Measurements from ENCODE around the gene SRGN. TPM values are rescaled to one million over a fixed set of nuclear protein-coding genes. Genes with fewer than 3 reads are reported as not detected.
A peak's percentile ranks its signal among the peaks of the same experiment; 100 is the strongest.
"Not testable (repeated sequence)": the region's sequence is repeated elsewhere in the genome, so short reads cannot be mapped to it uniquely, and the experiment has no call there.

Gene SRGN
- polyA plus RNA-seq, 3 donors = 14.4 to 26.8 (median 20.1) TPM

DNA sequence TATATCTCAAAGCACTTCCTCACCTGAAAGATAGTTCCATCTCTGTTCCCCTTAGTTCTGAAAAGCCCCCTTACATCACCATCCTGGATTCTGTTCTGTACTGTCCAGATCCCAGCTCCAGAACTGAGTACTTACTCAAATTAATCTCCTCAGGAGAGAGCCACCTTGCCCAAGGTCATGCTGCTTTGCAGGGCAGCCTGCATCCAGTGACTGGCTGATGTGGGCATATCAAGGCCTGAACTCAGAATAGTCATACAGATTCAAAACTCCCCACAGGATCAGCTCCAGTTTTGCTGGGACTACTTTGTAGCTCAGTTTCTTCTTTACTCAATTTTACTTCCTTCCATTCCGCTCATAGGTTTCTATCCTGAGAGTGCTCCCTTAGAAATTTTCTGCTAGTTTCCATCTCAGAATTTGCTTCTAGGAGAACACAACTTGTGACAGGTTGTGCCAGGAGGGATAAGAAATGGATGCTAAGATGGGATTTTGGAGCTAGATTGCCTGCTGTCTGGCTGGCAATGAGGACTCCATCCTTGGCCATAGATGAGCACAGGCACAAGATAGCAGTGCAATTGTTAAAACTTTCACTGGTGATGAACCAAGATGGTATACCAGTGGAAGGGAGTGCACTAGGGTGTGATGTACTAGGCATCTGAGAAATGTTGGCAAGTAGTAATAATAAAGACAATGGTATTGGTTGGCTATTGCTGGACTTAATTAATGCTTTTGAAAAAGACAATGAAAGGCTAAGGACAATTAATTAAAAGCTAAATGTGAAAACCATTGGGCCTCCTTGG, 17.3 kb downstream of the SRGN start:
- DNase-seq (ENCODE audit: extremely low read depth in 1 of 11, low read depth in 9 of 11, low spot score in 4 of 11) = no peak

DNA sequence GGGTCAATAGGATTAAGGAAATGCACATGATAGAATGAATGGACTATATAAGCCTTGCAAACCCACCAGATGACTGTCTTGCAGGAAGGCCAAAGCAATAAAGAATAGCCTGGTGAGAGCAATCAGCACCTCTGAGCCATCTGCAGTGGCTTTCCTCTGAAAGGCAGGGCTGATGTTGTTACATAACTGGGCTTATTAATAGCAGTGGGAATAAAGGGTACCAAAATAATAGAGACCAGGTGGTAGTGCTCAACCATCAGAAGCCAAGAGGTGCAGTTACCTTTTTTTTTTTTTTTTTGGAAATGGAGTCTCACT, 19.2 kb downstream of the SRGN start:
- no peak for DNase-seq (ENCODE audit: extremely low read depth in 1 of 11, low read depth in 9 of 11, low spot score in 4 of 11)

GRCh38 chr10:69107699-69108098, 19.8 kb downstream of the SRGN start:
- no peak for DNase-seq (ENCODE audit: extremely low read depth in 1 of 11, low read depth in 9 of 11, low spot score in 4 of 11)

DNA sequence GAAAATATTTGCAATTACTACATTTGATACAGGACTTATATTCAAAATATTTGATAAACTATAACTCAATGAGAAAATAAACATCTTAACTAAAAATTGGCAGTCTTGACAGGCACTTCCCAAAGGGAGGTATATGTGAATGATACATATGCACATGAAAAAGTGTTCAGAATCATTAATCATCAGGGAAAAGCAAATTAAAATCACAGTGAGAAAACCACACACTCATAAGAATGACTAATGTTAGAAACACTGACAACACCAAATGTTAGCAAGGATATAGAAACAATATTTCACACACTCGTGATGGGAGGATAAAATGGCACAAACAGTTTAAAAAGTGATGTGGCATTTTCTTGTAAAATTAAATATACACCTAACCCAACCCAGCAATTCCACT, 32.0 kb downstream of the SRGN start:
- no peak for DNase-seq (ENCODE audit: extremely low read depth in 1 of 11, low read depth in 9 of 11, low spot score in 4 of 11)

DNA sequence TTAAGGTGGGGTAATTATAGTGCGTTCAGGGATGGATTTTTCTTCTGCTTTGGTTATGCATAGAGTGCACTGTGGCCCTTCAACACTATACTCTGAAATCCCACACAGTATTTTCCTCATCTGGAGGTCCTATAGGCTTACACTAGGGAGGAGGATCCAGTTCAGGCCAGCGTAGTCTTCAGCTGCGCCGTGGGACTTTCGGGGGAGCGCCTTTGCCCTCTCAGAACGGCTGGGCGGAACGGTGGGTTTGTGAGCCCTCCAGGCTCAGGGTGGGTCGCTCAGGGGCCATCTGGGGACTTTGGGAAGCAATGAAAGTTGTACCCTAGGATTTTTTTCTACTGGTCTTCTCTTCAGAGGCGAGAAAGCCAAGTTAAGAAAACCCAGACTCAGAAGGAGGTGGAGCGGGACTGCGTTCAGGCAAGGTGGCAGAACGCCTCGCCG, 35.4 kb downstream of the SRGN start:
- DNase-seq (ENCODE audit: extremely low read depth in 1 of 11, low read depth in 9 of 11, low spot score in 4 of 11) = peak in 7 of 11 donors; percentile 55 to 73 (median 65)

- peak; percentile 94 to 99 (median 97) for DNase-seq (ENCODE audit: extremely low read depth in 1 of 11, low read depth in 9 of 11, low spot score in 4 of 11)
Observed at GRCh38 chr10:69123747-69124562, 36.1 kb downstream of the SRGN start, which contains the start of gene VPS26A. VPS26A (plus strand) TSS chr10:69124178; CDS start chr10:69124278, 100 bp downstream.

GRCh38 chr10:69124563-69125268, 36.8 kb downstream of the SRGN start:
- peak; percentile 34 to 66 (median 53) for DNase-seq (ENCODE audit: extremely low read depth in 1 of 11, low read depth in 9 of 11, low spot score in 4 of 11)

DNA sequence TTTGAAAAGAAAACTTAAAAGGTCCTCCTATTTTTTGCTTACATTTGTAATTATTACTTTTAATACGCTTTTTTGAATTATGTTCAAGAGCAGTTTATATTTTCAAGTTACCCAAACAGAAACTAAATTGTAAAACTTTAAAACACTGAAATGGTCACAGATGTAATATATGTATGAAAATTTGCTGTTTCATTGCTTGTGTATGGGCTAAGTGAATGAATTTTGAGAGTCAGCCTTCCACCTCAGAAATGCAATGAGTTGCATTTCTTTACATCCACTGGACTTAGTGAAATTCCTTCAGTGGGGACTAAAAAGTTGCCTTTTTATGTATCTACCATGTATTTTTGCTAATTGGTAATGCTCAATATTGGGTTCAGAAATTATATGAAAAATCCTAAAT, 37.7 kb downstream of the SRGN start:
- DNase-seq (ENCODE audit: extremely low read depth in 1 of 11, low read depth in 9 of 11, low spot score in 4 of 11) = no peak

DNA sequence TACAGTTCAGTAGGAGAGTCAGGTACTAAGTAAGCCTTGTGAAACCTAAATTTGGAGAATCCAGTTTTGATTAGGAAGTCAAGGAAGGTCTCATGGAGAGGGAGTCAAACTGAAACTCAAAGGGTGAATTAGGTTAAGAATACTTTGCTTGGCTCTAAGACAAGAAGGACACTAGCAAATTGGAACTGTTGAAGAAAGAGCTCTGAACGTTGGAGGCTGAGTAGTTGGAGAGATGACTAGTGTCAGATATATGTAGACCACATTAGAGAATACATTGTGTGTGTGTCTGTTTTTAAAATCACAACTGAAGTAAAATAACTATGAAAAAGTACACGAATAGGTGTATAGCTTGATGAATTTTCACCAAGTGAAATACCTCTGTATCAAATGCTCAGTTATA, 42.3 kb downstream of the SRGN start:
- no peak for DNase-seq (ENCODE audit: extremely low read depth in 1 of 11, low read depth in 9 of 11, low spot score in 4 of 11)

- DNase-seq (ENCODE audit: extremely low read depth in 1 of 11, low read depth in 9 of 11, low spot score in 4 of 11) = no peak
Observed at GRCh38 chr10:69139961-69140360, 52.1 kb downstream of the SRGN start.

DNA sequence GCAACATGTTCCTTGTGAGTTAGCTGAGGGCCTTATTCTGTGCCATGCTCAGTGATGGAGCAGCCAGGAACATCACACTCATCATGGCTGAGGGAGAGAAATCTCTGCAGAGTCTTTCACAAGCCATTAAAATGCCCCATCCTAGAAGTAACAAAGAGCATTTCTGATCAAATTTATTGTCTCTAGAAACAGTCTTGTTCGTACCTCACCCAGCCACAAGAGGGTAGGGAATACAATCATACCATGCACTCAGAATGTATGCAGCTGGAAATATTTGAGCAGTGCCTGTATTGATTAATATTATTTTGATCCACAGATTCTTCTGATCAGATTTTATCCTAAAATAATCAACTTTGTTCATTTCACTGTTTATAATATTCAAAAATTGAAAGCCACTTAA, 53.4 kb downstream of the SRGN start:
- no peak for DNase-seq (ENCODE audit: extremely low read depth in 1 of 11, low read depth in 9 of 11, low spot score in 4 of 11)

GRCh38 chr10:69142074-69142473, 54.2 kb downstream of the SRGN start:
- not testable (repeated sequence) for DNase-seq (ENCODE audit: extremely low read depth in 1 of 11, low read depth in 9 of 11, low spot score in 4 of 11)

- DNase-seq (ENCODE audit: extremely low read depth in 1 of 11, low read depth in 9 of 11, low spot score in 4 of 11) = no peak
Observed at GRCh38 chr10:69142983-69143382, 55.1 kb downstream of the SRGN start.

DNA sequence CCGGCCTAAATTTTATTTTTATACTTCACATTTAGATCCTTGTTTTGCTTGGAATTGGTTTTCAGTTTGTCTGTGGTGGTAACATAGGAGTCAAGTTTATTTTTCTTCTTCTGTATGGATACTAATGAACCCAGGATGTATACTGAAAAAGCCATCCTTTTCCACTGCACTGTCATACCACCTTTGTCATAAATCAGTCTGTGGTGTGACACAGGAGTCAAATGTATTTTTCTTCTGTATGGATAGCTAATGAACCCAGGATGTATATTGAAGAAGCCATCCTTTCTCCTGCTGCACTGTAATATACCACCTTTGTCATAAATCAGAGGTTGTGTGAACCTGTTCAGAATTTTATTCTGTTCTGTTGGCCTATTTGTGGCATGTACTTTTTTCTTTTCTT, 57.4 kb downstream of the SRGN start:
- DNase-seq (ENCODE audit: extremely low read depth in 1 of 11, low read depth in 9 of 11, low spot score in 4 of 11) = no peak

DNA sequence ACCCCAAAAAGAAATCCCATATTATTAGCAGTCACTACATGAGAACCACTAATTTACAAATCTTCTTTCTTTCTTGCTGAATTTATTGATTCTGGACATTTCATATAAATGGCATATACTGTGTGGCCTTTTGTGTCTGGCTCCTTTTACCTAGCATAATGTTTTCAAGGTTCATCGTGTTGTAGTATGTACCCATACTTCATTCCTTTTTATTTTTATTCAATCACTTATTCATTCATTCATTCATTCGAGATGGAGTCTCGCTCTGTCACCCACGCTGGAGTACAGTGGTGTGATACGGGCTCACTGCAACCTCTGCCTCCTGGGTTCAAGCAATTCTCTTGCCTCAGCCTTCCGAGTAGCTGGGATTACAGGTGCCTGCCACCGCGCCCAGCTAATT, 58.0 kb downstream of the SRGN start:
- DNase-seq (ENCODE audit: extremely low read depth in 1 of 11, low read depth in 9 of 11, low spot score in 4 of 11) = no peak

DNA sequence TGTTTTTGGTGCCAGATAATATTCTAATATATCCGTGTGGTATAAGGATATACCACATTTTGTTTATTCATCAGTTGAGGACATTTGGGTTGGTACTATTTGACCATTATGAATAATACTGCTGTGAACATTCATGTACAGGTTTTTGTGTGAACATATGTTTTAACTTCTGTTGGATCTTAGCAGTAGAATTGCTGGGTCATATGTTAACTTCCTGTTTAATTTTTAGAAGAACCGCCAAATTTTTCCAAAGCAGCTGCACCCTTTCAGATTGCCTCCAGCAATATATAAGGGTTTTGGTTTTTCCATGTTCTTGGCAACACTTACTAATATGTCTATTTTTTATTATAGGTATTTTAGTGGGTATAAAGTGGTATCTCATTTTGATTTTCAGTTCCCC, 58.9 kb downstream of the SRGN start:
- DNase-seq (ENCODE audit: extremely low read depth in 1 of 11, low read depth in 9 of 11, low spot score in 4 of 11) = no peak

GRCh38 chr10:69151984-69152383, 64.1 kb downstream of the SRGN start:
- DNase-seq (ENCODE audit: extremely low read depth in 1 of 11, low read depth in 9 of 11, low spot score in 4 of 11) = no peak

DNA sequence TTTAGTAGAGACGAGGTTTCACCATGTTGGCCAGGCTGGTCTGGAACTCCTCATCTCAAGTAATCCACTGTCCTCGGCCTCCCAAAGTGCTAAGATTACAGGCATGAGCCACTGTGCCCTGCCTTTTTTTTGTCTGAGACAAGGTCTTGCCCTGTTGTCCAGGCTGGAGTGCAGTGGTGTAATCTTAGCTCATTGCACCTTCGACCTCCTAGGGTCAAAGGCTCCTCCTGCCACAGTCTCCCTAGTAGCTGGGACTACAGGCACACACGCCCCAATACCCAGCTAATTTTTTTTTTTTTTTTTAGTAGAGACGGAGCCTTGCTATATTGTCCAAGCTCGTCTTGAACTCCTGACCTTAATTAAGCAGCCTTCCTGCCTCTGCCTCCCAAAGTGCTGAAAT, 65.3 kb downstream of the SRGN start:
- DNase-seq (ENCODE audit: extremely low read depth in 1 of 11, low read depth in 9 of 11, low spot score in 4 of 11) = no peak
